SK-N-SH (cell line): ENCODE measurements around the gene PXN.

Experiments used
- NRF1 ChIP-seq: IDR thresholded peaks from 2 replicates; pipeline ENCODE4 v1.6.1; 2012; ENCODE audit warnings: low read depth, mild to moderate bottlenecking, low read length
- RAD21 ChIP-seq: IDR thresholded peaks from 2 replicates; pipeline ENCODE4 v1.6.1; 2012; ENCODE audit warnings: mild to moderate bottlenecking, low read length
- RCOR1 ChIP-seq: fragments of 150-350 bp; IDR thresholded peaks from 2 replicates; pipeline ENCODE4 v1.6.1; 2017; ENCODE audit warnings: antibody characterized with exemption, low read length
- YY1 ChIP-seq: IDR thresholded peaks from 2 replicates; pipeline ENCODE4 v1.4.0; 2012; ENCODE audit warnings: low read depth, mild to moderate bottlenecking
- TF ChIP-seq, protein P1 (sequence below): IDR thresholded peaks from 2 replicates; pipeline ENCODE4 v1.6.1; 2012; ENCODE audit warnings: mild to moderate bottlenecking, low read depth, low read length, moderate library complexity
- TF ChIP-seq, protein P2 (sequence below): fragments of 200-600 bp; sonication (generic); IDR thresholded peaks from 2 replicates; pipeline ENCODE4 v1.6.1; 2017; ENCODE audit warnings: antibody characterized with exemption, mild to moderate bottlenecking, moderate library complexity
- TF ChIP-seq, protein P3 (sequence below): fragments of 150-350 bp; IDR thresholded peaks from 2 replicates; pipeline ENCODE4 v1.6.1; 2016; ENCODE audit warnings: mild to moderate bottlenecking, low read depth, low read length

DNA sequence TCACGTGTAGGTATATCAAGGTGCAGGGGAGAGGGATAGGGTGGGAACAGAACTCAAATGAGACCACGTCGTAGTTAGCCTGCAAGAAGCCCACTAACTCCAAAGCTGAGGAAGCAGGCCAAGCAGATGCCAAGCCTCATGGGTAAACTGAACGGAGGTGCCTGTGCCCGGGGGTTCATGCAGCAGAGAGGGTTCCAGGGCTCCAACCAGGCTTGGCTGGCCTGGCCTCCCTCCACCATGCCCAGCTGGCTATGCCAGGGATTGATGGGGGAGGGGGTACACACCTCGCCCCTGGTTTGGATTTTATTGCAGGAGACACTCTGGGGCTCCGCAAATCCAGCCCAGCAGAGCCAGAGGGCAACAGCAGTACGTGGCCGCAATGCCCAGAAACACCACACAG lies 27.3 kb downstream of the PXN start:
- no peak for TF ChIP-seq NRF1
- TF ChIP-seq, protein P1, sequence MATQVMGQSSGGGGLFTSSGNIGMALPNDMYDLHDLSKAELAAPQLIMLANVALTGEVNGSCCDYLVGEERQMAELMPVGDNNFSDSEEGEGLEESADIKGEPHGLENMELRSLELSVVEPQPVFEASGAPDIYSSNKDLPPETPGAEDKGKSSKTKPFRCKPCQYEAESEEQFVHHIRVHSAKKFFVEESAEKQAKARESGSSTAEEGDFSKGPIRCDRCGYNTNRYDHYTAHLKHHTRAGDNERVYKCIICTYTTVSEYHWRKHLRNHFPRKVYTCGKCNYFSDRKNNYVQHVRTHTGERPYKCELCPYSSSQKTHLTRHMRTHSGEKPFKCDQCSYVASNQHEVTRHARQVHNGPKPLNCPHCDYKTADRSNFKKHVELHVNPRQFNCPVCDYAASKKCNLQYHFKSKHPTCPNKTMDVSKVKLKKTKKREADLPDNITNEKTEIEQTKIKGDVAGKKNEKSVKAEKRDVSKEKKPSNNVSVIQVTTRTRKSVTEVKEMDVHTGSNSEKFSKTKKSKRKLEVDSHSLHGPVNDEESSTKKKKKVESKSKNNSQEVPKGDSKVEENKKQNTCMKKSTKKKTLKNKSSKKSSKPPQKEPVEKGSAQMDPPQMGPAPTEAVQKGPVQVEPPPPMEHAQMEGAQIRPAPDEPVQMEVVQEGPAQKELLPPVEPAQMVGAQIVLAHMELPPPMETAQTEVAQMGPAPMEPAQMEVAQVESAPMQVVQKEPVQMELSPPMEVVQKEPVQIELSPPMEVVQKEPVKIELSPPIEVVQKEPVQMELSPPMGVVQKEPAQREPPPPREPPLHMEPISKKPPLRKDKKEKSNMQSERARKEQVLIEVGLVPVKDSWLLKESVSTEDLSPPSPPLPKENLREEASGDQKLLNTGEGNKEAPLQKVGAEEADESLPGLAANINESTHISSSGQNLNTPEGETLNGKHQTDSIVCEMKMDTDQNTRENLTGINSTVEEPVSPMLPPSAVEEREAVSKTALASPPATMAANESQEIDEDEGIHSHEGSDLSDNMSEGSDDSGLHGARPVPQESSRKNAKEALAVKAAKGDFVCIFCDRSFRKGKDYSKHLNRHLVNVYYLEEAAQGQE: no peak
- TF ChIP-seq YY1: no peak
- TF ChIP-seq, protein P2, sequence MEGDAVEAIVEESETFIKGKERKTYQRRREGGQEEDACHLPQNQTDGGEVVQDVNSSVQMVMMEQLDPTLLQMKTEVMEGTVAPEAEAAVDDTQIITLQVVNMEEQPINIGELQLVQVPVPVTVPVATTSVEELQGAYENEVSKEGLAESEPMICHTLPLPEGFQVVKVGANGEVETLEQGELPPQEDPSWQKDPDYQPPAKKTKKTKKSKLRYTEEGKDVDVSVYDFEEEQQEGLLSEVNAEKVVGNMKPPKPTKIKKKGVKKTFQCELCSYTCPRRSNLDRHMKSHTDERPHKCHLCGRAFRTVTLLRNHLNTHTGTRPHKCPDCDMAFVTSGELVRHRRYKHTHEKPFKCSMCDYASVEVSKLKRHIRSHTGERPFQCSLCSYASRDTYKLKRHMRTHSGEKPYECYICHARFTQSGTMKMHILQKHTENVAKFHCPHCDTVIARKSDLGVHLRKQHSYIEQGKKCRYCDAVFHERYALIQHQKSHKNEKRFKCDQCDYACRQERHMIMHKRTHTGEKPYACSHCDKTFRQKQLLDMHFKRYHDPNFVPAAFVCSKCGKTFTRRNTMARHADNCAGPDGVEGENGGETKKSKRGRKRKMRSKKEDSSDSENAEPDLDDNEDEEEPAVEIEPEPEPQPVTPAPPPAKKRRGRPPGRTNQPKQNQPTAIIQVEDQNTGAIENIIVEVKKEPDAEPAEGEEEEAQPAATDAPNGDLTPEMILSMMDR: no peak
- TF ChIP-seq, protein P3, sequence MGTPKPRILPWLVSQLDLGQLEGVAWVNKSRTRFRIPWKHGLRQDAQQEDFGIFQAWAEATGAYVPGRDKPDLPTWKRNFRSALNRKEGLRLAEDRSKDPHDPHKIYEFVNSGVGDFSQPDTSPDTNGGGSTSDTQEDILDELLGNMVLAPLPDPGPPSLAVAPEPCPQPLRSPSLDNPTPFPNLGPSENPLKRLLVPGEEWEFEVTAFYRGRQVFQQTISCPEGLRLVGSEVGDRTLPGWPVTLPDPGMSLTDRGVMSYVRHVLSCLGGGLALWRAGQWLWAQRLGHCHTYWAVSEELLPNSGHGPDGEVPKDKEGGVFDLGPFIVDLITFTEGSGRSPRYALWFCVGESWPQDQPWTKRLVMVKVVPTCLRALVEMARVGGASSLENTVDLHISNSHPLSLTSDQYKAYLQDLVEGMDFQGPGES: no peak
- no peak for TF ChIP-seq RCOR1
- TF ChIP-seq RAD21: no peak
